C4-2B (cell line): ENCODE measurements around the gene MAPKAPK2.

Experiments
- CTCF ChIP-seq: fragments of 450-650 bp; conservative IDR thresholded peaks from 2 replicates; pipeline ENCODE4 v1.5.1; 2017; ENCODE audit warnings: mild to moderate bottlenecking
- ZFX ChIP-seq: fragments of 450-650 bp; IDR thresholded peaks from 2 replicates; pipeline ENCODE4 v1.6.1; 2017

GRCh38 chr1:206647224-206647623 lies 37.5 kb upstream of the MAPKAPK2 start:
- TF ChIP-seq CTCF (no peak), ZFX (no peak)
